LNCaP clone FGC (cell line): ENCODE results near the gene INSYN2B.

Experiments
- DNase-seq: peaks from one replicate; pipeline ENCODE4 v3.0.0-alpha.2; 2011; ENCODE audit warnings: low read depth
- H3K4me3 ChIP-seq: 2 replicates; pipeline ENCODE4 v1.5.1; 2011; ENCODE audit warnings: mild to moderate bottlenecking, low read depth, low read length, control low read depth
- TF ChIP-seq, protein P1 (sequence below): IDR thresholded peaks from 2 replicates; pipeline ENCODE4 v1.5.1; 2012; ENCODE audit warnings: mild to moderate bottlenecking; ENCODE audit not compliant: control insufficient read depth, insufficient read depth; ENCODE audit errors: extremely low read depth

INSYN2B gene

DNA sequence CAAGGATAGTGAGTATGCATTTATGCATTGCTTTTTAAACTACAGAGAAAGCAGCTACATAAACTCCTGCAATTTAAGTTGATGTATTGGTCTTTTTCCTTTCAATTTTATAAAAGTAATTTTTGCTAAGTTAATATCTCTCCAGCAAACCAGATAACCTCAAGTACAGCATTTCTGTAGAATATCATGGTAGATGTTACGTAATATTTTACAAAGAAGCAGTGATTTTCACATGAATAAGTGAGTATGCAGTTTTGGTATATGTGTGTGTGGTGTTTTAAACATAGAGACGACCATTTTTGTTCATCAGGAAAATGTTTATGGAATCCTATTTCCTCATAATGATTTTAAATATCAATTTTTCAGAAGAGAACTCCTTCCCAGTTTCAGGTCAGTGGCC, 118.9 kb downstream of the INSYN2B start:
- H3K4me3 ChIP-seq: no peak overlapping the region
- DNase-seq: no peak
- TF ChIP-seq, protein P1, sequence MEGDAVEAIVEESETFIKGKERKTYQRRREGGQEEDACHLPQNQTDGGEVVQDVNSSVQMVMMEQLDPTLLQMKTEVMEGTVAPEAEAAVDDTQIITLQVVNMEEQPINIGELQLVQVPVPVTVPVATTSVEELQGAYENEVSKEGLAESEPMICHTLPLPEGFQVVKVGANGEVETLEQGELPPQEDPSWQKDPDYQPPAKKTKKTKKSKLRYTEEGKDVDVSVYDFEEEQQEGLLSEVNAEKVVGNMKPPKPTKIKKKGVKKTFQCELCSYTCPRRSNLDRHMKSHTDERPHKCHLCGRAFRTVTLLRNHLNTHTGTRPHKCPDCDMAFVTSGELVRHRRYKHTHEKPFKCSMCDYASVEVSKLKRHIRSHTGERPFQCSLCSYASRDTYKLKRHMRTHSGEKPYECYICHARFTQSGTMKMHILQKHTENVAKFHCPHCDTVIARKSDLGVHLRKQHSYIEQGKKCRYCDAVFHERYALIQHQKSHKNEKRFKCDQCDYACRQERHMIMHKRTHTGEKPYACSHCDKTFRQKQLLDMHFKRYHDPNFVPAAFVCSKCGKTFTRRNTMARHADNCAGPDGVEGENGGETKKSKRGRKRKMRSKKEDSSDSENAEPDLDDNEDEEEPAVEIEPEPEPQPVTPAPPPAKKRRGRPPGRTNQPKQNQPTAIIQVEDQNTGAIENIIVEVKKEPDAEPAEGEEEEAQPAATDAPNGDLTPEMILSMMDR: no peak

DNA sequence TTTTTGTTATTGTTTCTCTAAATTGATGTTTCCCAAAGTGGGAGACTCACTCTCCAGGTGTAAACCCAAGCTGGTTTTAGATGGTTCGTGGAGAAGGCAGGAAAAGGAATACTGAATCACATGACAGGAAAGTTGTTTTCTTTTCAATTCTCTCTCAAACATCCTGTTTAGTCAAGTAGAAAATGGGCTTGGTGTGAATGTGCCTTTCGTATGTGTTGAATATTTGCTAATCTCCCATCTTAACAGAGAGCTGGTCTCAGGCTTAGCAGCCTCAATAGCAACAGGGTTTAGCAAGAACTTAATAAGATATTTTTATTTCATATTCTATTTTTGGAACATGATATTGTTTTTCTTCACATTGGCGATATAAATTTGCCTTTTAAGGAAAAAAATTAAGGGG, 119.7 kb downstream of the INSYN2B start:
- TF ChIP-seq, protein P1: no peak
- no peak overlapping the region for H3K4me3 ChIP-seq
- DNase-seq: no peak

DNA sequence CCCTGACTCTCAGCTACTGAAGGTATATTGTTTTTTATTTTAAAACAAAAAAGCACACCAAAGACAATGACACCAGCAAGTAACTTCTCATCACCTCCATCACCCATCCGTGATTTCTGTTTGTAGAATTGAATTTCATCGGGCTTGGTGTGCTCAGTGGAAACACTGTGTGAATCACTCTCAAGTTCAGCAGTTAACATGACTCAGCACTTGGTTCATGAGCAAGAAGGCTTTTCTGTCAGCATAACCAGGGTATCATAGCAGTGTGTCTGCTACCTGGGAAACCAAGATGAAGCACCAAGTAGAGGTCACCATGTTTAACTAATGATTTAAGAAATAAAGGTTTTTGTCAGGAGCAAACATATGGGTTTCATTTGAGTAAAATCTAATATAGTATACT, 123.7 kb downstream of the INSYN2B start:
- no peak for DNase-seq
- H3K4me3 ChIP-seq: no peak overlapping the region
- TF ChIP-seq, protein P1: no peak

DNA sequence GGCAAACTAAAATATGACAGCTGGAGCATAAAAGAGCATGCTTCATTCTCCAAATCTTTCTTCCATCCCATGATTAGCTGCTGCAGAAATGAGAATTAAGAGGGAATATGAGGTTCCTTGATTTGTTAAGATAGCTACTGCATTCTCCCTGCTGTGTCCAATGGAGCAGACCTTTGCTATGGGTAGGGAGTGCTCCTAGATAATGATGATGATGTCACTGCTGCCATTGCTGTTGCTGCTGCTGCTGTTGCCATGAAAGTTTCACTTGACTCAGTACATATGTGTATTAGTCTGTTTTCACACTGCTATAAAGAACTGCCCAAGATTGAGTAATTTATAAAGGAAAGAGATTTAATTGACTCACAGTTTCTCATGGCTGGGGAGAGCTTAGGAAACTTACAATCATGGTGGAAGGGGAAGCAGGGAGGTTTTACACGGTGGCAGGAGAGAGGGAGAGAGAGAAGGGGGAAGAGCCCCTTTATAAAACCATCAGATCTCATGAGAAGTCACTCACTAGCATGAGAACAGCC, 128.9 kb downstream of the INSYN2B start:
- DNase-seq: no peak
- no peak overlapping the region for H3K4me3 ChIP-seq
- TF ChIP-seq, protein P1: no peak

DNA sequence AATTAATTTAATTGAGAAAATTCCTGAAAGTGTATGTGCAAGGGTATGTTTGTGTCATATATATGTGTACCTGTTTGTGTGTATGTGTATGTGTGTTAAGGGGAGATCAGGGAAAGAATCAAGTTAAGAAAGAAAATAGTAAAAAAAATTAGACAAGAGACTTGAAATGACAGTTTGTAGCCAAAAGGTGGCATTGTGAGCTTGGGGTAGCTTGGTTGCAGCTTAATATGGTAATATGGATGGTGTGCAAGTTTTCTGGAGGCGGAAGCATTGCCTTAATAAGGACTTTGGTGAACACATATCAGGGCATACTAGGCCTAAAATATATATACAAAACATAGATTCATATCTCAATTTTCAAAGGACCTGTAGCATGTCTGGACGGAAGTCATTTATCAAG, 129.9 kb downstream of the INSYN2B start:
- TF ChIP-seq, protein P1: no peak
- DNase-seq: no peak

DNA sequence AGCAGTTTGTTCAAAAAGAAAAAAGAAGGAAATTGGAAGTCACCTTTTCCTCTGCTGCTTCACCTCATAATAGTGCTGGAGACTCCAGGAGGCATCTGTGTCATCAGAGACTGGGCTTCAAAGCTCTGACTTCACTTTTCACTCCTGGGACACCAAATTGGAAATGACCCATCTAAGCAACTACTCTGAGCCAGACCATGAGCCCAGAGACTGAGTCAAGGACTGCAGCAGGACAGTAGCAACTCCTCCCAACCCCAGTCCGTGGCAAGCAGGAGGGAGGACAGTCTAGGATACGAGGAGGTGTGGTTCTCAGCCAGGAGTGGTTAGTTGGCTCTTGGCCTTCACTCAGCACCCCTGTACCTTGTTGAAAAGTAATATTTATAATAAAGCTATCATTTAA, 131.5 kb downstream of the INSYN2B start:
- TF ChIP-seq, protein P1: no peak
- no peak overlapping the region for H3K4me3 ChIP-seq
- no peak for DNase-seq

More for the DNA sequence above, 129.9 kb downstream of the INSYN2B start:
- no peak overlapping the region for H3K4me3 ChIP-seq

DNA sequence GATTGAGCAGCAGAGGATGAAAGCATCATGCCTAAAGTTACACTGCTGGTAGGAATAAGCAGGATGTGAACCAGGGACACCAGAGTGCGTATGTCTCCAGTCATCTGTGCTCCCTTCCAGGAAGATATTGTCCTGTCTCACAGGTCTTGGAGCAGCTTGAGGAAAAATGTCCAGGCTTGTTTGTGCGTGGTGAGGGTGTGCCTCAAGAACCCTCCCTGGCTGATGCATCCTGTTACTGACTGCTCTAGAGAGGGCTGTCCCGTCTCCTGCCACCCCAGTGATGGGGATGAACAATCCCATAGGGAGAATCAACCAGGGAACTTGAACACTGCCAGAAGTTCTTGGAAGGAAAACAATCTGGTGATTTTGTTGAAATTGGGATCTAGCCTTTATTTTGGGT, 132.0 kb downstream of the INSYN2B start:
- TF ChIP-seq, protein P1: no peak
- H3K4me3 ChIP-seq: no peak overlapping the region
- no peak for DNase-seq
